Measurements from ENCODE around the gene COX19. TPM values are rescaled to one million over a fixed set of nuclear protein-coding genes. Genes with fewer than 3 reads are reported as not detected.
"Not testable (repeated sequence)": the region's sequence is repeated elsewhere in the genome, so short reads cannot be mapped to it uniquely, and the experiment has no call there.

COX19 gene
- total and polyA plus RNA-seq, 2 donors from 2014 or later: 4.8 to 14.7 TPM

DNA sequence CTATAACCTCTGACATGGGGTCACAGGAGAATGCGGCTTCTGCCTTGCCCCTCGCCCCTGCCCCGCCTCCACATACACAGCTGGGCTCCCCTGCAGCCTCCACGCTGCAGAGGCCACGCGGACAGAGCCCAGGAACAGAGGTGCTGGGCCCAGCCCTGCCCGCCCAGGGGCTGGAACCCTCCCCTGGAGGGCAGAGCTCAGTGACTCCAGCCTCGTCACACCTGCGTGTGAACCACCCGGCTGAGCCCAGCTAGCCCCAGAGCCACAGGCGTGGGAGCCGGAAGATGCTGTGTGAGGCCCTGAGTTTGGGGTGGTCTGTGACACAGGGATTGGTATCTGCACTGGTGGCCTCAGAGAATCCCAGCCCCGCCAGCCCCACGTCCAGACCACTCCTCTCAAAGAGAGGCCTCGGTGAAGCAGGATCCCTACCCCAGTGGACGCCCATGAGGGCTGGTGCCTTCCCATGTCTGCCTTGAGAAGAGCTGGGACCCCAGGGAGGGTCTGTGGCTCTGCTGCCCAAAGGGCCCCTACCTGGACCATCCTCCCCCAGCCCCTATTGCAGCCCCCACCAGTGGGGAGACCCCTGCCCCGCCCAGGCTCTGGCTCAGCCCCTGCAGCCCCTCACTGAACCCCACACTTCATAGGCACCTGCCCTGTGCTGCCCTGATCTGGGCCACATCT, 12.8 kb downstream of the COX19 start:
- FAIRE-seq (no peak), DNase-seq (peak in 2 of 5 donors; percentile 55 to 66)
- Histone ChIP-seq H3K9ac (ENCODE audit: low read length in 3 of 3) (no peak overlapping the region), H3K4me1 (ENCODE audit: control insufficient read depth in 2 of 3, insufficient read depth in 2 of 3, low read depth in 1 of 3, low read length in 3 of 3) (peaks cover 0 to 17% (median 5%) of the 10 kb centered on the region in 3 donors), H3K36me3 (ENCODE audit: control insufficient read depth in 2 of 3, insufficient read depth in 3 of 3, low read length in 3 of 3) (peaks cover 0 to 3% (median 1%) of the 10 kb centered on the region in 3 donors), H3K9me3 (ENCODE audit: control insufficient read depth in 2 of 3, insufficient read depth in 1 of 3, low read length in 3 of 3) (no peaks in the 10 kb centered on the region), H3K27ac (ENCODE audit: low read depth in 2 of 2, low read length in 2 of 2) (no peak overlapping the region), H3K4me3 (ENCODE audit: low read length in 3 of 3) (no peak overlapping the region), H3K27me3 (ENCODE audit: control insufficient read depth, insufficient read depth, low read length) (no peaks in the 10 kb centered on the region)
- TF ChIP-seq, protein P1, sequence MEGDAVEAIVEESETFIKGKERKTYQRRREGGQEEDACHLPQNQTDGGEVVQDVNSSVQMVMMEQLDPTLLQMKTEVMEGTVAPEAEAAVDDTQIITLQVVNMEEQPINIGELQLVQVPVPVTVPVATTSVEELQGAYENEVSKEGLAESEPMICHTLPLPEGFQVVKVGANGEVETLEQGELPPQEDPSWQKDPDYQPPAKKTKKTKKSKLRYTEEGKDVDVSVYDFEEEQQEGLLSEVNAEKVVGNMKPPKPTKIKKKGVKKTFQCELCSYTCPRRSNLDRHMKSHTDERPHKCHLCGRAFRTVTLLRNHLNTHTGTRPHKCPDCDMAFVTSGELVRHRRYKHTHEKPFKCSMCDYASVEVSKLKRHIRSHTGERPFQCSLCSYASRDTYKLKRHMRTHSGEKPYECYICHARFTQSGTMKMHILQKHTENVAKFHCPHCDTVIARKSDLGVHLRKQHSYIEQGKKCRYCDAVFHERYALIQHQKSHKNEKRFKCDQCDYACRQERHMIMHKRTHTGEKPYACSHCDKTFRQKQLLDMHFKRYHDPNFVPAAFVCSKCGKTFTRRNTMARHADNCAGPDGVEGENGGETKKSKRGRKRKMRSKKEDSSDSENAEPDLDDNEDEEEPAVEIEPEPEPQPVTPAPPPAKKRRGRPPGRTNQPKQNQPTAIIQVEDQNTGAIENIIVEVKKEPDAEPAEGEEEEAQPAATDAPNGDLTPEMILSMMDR (IDR thresholded peaks at IDR 0.05; ENCODE audit: borderline replicate concordance, extremely low read depth, insufficient read depth): no peak
- intact Hi-C loops (cut with DNase I): no loop called here

DNA sequence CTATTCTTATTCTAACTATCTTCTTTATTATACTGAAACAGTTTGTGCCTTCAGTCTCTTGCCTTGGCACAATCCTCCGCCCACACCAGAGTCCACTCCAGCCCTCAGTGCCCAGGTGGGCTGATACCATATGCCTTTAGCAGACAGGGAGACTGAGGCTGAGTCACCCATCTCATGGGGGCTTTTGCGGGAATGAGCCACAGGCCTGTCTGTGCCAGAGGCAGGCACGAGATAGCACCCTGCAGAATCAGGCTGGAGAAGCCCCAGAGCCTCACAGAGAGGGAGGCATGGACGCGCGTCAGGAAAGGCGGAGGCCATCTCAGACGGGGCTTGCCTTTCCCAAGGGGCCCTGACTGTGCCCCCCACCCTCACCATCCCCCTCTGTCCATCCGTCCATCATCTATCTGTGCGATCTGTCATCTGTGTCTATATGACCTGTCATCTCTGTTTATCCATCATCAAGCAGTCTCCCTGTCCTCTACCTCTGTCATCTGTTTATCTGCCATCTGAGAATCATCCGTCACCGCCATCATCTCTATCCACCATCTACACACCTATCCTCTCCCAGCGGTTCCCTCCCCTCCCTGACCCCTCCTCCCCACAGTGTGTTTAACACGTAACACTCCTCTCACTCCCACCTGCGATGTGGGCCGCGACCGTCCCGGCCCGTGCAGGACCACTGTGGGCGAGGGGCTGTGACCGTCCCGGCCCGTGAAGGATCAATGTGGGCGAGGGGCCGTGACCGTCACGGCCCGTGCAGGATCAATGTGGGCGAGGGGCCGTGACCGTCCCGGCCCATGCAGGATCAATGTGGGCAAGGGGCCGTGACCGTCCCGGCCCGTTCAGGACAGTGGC, 13.6 kb downstream of the COX19 start:
- peak in 2 of 5 donors; percentile 46 to 64 for DNase-seq
- FAIRE-seq: no peak
- no peak overlapping the region for H3K27ac ChIP-seq (ENCODE audit: low read depth in 2 of 2, low read length in 2 of 2)

DNA sequence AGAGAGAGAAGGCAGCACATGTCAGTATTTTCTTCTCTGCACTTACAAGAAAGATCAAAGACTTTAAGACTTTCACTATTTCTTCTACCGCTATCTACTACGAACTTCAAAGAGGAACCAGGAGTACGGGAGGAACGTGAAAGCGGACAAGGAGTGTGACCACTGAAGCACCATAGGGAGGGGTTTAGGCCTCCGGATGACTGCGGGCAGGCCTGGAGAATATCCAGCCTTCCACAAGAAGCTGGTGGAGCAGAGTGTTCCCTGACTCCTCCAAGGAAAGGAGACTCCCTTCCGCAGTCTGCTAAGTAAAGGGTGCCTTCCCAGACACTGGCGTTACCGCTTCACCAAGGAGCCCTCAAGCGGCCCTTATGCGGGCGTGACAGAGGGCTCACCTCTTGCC, 14.4 kb downstream of the COX19 start:
- intact Hi-C loops (cut with DNase I); H3K9ac ChIP-seq (ENCODE audit: low read length in 3 of 3); H3K9me3 ChIP-seq (ENCODE audit: control insufficient read depth in 2 of 3, insufficient read depth in 1 of 3, low read length in 3 of 3); H3K27ac ChIP-seq (ENCODE audit: low read depth in 2 of 2, low read length in 2 of 2); H3K36me3 ChIP-seq (ENCODE audit: control insufficient read depth in 2 of 3, insufficient read depth in 3 of 3, low read length in 3 of 3); FAIRE-seq; H3K4me3 ChIP-seq (ENCODE audit: low read length in 3 of 3); H3K27me3 ChIP-seq (ENCODE audit: control insufficient read depth, insufficient read depth, low read length): not testable (repeated sequence)
- peaks cover 0 to 21% (median 5%) of the 10 kb centered on the region in 3 donors for H3K4me1 ChIP-seq (ENCODE audit: control insufficient read depth in 2 of 3, insufficient read depth in 2 of 3, low read depth in 1 of 3, low read length in 3 of 3)
- DNase-seq: peak in 2 of 5 donors; percentile 33 to 37

More for the DNA sequence above, 13.6 kb downstream of the COX19 start:
- H3K4me3 ChIP-seq (ENCODE audit: low read length in 3 of 3): no peak overlapping the region
- no peak overlapping the region for H3K9ac ChIP-seq (ENCODE audit: low read length in 3 of 3)
- peaks cover 0 to 21% (median 5%) of the 10 kb centered on the region in 3 donors for H3K4me1 ChIP-seq (ENCODE audit: control insufficient read depth in 2 of 3, insufficient read depth in 2 of 3, low read depth in 1 of 3, low read length in 3 of 3)
- H3K27me3 ChIP-seq (ENCODE audit: control insufficient read depth, insufficient read depth, low read length): no peaks in the 10 kb centered on the region
- intact Hi-C loops (cut with DNase I): no loop called here
- no peaks in the 10 kb centered on the region for H3K9me3 ChIP-seq (ENCODE audit: control insufficient read depth in 2 of 3, insufficient read depth in 1 of 3, low read length in 3 of 3)
- TF ChIP-seq, protein P1 (IDR thresholded peaks at IDR 0.05; ENCODE audit: borderline replicate concordance, extremely low read depth, insufficient read depth): no peak
- no peaks in the 10 kb centered on the region for H3K36me3 ChIP-seq (ENCODE audit: control insufficient read depth in 2 of 3, insufficient read depth in 3 of 3, low read length in 3 of 3)

GRCh38 chr7:960269-960871, 15.0 kb downstream of the COX19 start:
- FAIRE-seq: no peak
- DNase-seq: peak in 2 of 5 donors; percentile 42 to 72
- Histone ChIP-seq H3K27ac (ENCODE audit: low read depth in 2 of 2, low read length in 2 of 2) (no peak overlapping the region), H3K36me3 (ENCODE audit: control insufficient read depth in 2 of 3, insufficient read depth in 3 of 3, low read length in 3 of 3) (no peaks in the 10 kb centered on the region), H3K9ac (ENCODE audit: low read length in 3 of 3) (no peak overlapping the region), H3K27me3 (ENCODE audit: control insufficient read depth, insufficient read depth, low read length) (no peaks in the 10 kb centered on the region), H3K4me1 (ENCODE audit: control insufficient read depth in 2 of 3, insufficient read depth in 2 of 3, low read depth in 1 of 3, low read length in 3 of 3) (peaks cover 0 to 21% (median 5%) of the 10 kb centered on the region in 3 donors), H3K9me3 (ENCODE audit: control insufficient read depth in 2 of 3, insufficient read depth in 1 of 3, low read length in 3 of 3) (no peaks in the 10 kb centered on the region), H3K4me3 (ENCODE audit: low read length in 3 of 3) (no peak overlapping the region)
- intact Hi-C loops (cut with DNase I): no loop called here
- TF ChIP-seq, protein P1 (IDR thresholded peaks at IDR 0.05; ENCODE audit: borderline replicate concordance, extremely low read depth, insufficient read depth): no peak

DNA sequence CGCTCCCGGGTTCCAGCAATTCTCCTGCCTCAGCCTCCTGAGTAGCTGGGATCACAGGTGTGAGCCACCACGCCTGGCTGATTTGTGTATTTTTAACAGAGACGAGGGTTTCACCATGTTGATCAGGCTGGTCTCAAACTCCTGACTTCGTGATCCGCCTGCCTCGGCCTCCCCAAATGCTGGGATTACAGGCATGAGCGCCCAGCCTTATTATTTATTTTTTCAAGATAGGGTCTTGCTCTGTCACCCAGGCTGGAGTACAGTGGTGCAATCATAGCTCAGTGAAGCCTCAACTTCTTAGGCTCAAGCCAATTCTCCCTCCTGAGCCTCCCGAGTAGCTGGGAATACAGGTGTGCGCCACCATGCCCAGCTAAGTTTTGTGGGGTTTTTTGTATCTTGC, 15.6 kb downstream of the COX19 start:
- H3K9me3 ChIP-seq (ENCODE audit: control insufficient read depth in 2 of 3, insufficient read depth in 1 of 3, low read length in 3 of 3); H3K27me3 ChIP-seq (ENCODE audit: control insufficient read depth, insufficient read depth, low read length); H3K9ac ChIP-seq (ENCODE audit: low read length in 3 of 3); H3K27ac ChIP-seq (ENCODE audit: low read depth in 2 of 2, low read length in 2 of 2); H3K36me3 ChIP-seq (ENCODE audit: control insufficient read depth in 2 of 3, insufficient read depth in 3 of 3, low read length in 3 of 3); H3K4me3 ChIP-seq (ENCODE audit: low read length in 3 of 3); intact Hi-C loops (cut with DNase I); FAIRE-seq: not testable (repeated sequence)
- peaks cover 0 to 21% (median 5%) of the 10 kb centered on the region in 3 donors for H3K4me1 ChIP-seq (ENCODE audit: control insufficient read depth in 2 of 3, insufficient read depth in 2 of 3, low read depth in 1 of 3, low read length in 3 of 3)
- peak in 2 of 5 donors; percentile 28 to 49 for DNase-seq

All from kidney (tissue), 14 donors.